Thoracic aorta (tissue), 2 donors: ENCODE measurements around the gene PPP1R14D. TPM values are rescaled to one million over a fixed set of nuclear protein-coding genes. Genes with fewer than 3 reads are reported as not detected.
A peak's percentile ranks its signal among the peaks of the same experiment; 100 is the strongest.

Source experiments
- ATAC-seq: fragments of 150-250 bp; one replicate; pipeline ENCODE4 v1.8.0; 2017; ENCODE audit warnings: low read depth; ENCODE audit not compliant: insufficient number of reproducible peaks, low FRiP score
- DNase-seq: peaks from one replicate; pipeline ENCODE4 v3.0.0-alpha.2; 2020; ENCODE audit warnings: low spot score
- H3K27ac ChIP-seq, 2 donors: fragments of 200-600 bp; sonication (generic); 1 replicate in 1 of 2; 2 replicates in 1 of 2; pipeline ENCODE4 v1.5.1; 2016; ENCODE audit warnings: mild to moderate bottlenecking in 2 of 2, moderate library complexity in 2 of 2
- H3K27me3 ChIP-seq: fragments of 200-600 bp; sonication (generic); replicated peaks from 2 replicates; pipeline ENCODE4 v1.6.0; 2016; ENCODE audit warnings: mild to moderate bottlenecking; ENCODE audit not compliant: insufficient read depth
- H3K36me3 ChIP-seq: fragments of 200-600 bp; sonication (generic); one replicate; pipeline ENCODE4 v1.5.1; 2016
- H3K4me1 ChIP-seq, 2 donors: fragments of 200-600 bp; sonication (generic); 1 replicate in 1 of 2; 2 replicates in 1 of 2; pipeline versions ENCODE4 v1.5.1 to v1.6.0; 2016; ENCODE audit warnings: low read depth in 2 of 2, mild to moderate bottlenecking in 1 of 2; ENCODE audit not compliant: control insufficient read depth in 1 of 2
- H3K4me3 ChIP-seq: fragments of 200-600 bp; sonication (generic); 2 replicates; pipeline ENCODE4 v1.5.1; 2016; ENCODE audit warnings: mild to moderate bottlenecking
- H3K9me3 ChIP-seq: fragments of 200-600 bp; sonication (generic); 2 replicates; pipeline ENCODE4 v1.5.1; 2016
- CTCF ChIP-seq: fragments of 200-600 bp; sonication (generic); IDR thresholded peaks from one replicate; pipeline ENCODE4 v1.5.1; 2019; ENCODE audit warnings: antibody characterized with exemption
- total RNA-seq, 2 donors: library from RNA; depleted of rRNA; stranded (reverse); fragments of >200 nt; gene quantifications; one replicate each; pipeline versions ENCODE4 v1.1.0 to v1.2.3, GENCODE V29; 2016

The PPP1R14D gene
- total RNA-seq, 2 donors from 2014 or later, result not detected

GRCh38 chr15:40807028-40807887 lies 21.2 kb downstream of the PPP1R14D start, which contains the start of the genes DNAJC17 and ZFYVE19:
Gene DNAJC17 (minus strand): TSS chr15:40807473. CDS start chr15:40807446, 27 bp downstream.
Gene ZFYVE19 (plus strand): TSS chr15:40807089. CDS start chr15:40807590, 501 bp downstream.
- Histone ChIP-seq H3K27ac (peak within 1 kb of the TSS; percentile 95 to 97), H3K4me1 (peaks cover 6 to 10% of the 10 kb centered on the region in 2 donors), H3K4me3 (peak within 1 kb of the TSS; percentile 97), H3K27me3 (no peaks in the 10 kb centered on the region), H3K36me3 (peaks cover 7% of the 10 kb centered on the region), H3K9me3 (no peaks in the 10 kb centered on the region)
- TF ChIP-seq CTCF, result peak; percentile 18
- peak; percentile 93 for DNase-seq
- ATAC-seq, result peak; percentile 95

GRCh38 chr15:40806672-40807027 lies 21.9 kb downstream of the PPP1R14D start:
- H3K4me1 ChIP-seq, result peaks cover 6 to 10% of the 10 kb centered on the region in 2 donors
- H3K27me3 ChIP-seq, result no peaks in the 10 kb centered on the region
- ATAC-seq, result no peak
- peak overlapping the region; percentile 95 to 97 for H3K27ac ChIP-seq
- no peak for TF ChIP-seq CTCF
- no peaks in the 10 kb centered on the region for H3K9me3 ChIP-seq
- H3K36me3 ChIP-seq, result peaks cover 7% of the 10 kb centered on the region
- H3K4me3 ChIP-seq, result peak overlapping the region; percentile 97
- no peak for DNase-seq

- H3K9me3 ChIP-seq, result no peaks in the 10 kb centered on the region
- peaks cover 6 to 10% of the 10 kb centered on the region in 2 donors for H3K4me1 ChIP-seq
- DNase-seq (no peak), ATAC-seq (no peak)
- H3K27me3 ChIP-seq, result no peaks in the 10 kb centered on the region
- H3K4me3 ChIP-seq, result no peak overlapping the region
- H3K27ac ChIP-seq, result no peak overlapping the region
- no peaks in the 10 kb centered on the region for H3K36me3 ChIP-seq
- no peak for TF ChIP-seq CTCF
These were observed 24.8 kb downstream of the PPP1R14D start for GRCh38 chr15:40803688-40804087.

- TF ChIP-seq CTCF, result no peak
- no peak overlapping the region for H3K4me3 ChIP-seq
- no peak for ATAC-seq
- H3K27me3 ChIP-seq, result no peaks in the 10 kb centered on the region
- H3K9me3 ChIP-seq, result no peaks in the 10 kb centered on the region
- no peak overlapping the region for H3K27ac ChIP-seq
- H3K36me3 ChIP-seq, result no peaks in the 10 kb centered on the region
- no peak for DNase-seq
- H3K4me1 ChIP-seq, result peaks cover 6% of the 10 kb centered on the region in 2 donors
These were observed 25.4 kb downstream of the PPP1R14D start for GRCh38 chr15:40803076-40803475.

GRCh38 chr15:40799523-40799922 lies 29.0 kb downstream of the PPP1R14D start:
- Histone ChIP-seq H3K9me3 (no peaks in the 10 kb centered on the region), H3K27me3 (no peaks in the 10 kb centered on the region), H3K27ac (no peak overlapping the region), H3K4me3 (no peak overlapping the region), H3K36me3 (no peaks in the 10 kb centered on the region), H3K4me1 (peaks cover 0 to 5% of the 10 kb centered on the region in 2 donors)
- no peak for ATAC-seq
- no peak for DNase-seq
- TF ChIP-seq CTCF, result no peak
